ENCODE data around the gene C20orf204. TPM values are rescaled to one million over a fixed set of nuclear protein-coding genes. Genes with fewer than 3 reads are reported as not detected.

Gene C20orf204
- total and polyA plus RNA-seq, 4 donors: 0.07 to 0.59 (median 0.12) TPM

DNA sequence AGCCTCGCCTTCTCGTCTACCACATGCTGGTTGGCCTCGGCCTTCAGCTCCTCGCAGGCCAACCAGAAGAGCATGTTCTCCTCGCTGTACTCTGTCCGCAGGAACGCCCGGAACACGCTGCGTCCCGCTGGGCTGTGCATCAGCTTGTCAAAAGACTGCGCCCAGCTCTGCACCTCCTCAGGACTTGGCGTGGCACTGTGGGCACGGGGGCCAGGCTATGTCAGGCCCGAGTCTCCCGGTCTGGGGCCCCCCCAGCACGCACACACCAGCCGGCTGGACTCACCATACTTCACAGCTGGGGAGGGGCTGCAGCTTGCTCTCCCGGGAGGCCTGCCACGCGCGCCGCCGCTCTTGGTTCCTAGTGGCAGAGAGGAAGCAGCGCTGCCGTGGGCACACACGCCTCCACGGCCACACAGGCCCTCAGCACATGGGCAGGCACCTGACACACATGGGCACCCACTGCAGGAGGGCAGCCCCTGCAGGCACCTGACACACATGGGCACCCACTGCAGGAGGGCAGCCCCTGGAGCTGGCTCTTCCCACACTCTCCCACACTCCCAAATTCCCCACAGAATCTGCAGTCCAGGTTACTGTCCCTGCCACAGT, 38.3 kb downstream of the C20orf204 start:
- TF ChIP-seq, protein P1, sequence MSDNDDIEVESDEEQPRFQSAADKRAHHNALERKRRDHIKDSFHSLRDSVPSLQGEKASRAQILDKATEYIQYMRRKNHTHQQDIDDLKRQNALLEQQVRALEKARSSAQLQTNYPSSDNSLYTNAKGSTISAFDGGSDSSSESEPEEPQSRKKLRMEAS (IDR thresholded peaks at IDR 0.05): no peak
- TF ChIP-seq YY1 (IDR thresholded peaks at IDR 0.05) (no peak), HNF4G (IDR thresholded peaks at IDR 0.05) (no peak), EGR1 (IDR thresholded peaks at IDR 0.05; ENCODE audit: low read depth in 2 of 2) (no peak)
- TF ChIP-seq, protein P2, sequence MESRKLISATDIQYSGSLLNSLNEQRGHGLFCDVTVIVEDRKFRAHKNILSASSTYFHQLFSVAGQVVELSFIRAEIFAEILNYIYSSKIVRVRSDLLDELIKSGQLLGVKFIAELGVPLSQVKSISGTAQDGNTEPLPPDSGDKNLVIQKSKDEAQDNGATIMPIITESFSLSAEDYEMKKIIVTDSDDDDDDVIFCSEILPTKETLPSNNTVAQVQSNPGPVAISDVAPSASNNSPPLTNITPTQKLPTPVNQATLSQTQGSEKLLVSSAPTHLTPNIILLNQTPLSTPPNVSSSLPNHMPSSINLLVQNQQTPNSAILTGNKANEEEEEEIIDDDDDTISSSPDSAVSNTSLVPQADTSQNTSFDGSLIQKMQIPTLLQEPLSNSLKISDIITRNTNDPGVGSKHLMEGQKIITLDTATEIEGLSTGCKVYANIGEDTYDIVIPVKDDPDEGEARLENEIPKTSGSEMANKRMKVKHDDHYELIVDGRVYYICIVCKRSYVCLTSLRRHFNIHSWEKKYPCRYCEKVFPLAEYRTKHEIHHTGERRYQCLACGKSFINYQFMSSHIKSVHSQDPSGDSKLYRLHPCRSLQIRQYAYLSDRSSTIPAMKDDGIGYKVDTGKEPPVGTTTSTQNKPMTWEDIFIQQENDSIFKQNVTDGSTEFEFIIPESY (IDR thresholded peaks at IDR 0.05): no peak
- H3K27ac ChIP-seq (ENCODE audit: low read depth in 1 of 2, low read length in 2 of 2): no peak overlapping the region
- no peak overlapping the region for H3K9ac ChIP-seq (ENCODE audit: low read depth in 1 of 2, low read length in 2 of 2)
- no peak overlapping the region for H3K4me3 ChIP-seq (ENCODE audit: low read depth in 1 of 3, low read length in 3 of 3)
- H3K36me3 ChIP-seq (ENCODE audit: control insufficient read depth in 4 of 4, insufficient read depth in 3 of 4, low read depth in 1 of 4, low read length in 3 of 4): peaks cover 0 to 10% (median 0%) of the 10 kb centered on the region in 4 donors
- 95% methylated on average over 28 of the region's 28 CpGs for WGBS
- peaks cover 3 to 17% (median 10%) of the 10 kb centered on the region in 4 donors for H3K4me1 ChIP-seq (ENCODE audit: control insufficient read depth in 4 of 4, insufficient read depth in 4 of 4, low read length in 3 of 4)
- no peaks in the 10 kb centered on the region for H3K9me3 ChIP-seq (ENCODE audit: control insufficient read depth in 4 of 4, low read length in 3 of 4)
- no peaks in the 10 kb centered on the region for H3K27me3 ChIP-seq (ENCODE audit: control insufficient read depth in 4 of 4, insufficient read depth in 4 of 4, low read length in 3 of 4)
- no peak for DNase-seq (ENCODE audit: low spot score)

DNA sequence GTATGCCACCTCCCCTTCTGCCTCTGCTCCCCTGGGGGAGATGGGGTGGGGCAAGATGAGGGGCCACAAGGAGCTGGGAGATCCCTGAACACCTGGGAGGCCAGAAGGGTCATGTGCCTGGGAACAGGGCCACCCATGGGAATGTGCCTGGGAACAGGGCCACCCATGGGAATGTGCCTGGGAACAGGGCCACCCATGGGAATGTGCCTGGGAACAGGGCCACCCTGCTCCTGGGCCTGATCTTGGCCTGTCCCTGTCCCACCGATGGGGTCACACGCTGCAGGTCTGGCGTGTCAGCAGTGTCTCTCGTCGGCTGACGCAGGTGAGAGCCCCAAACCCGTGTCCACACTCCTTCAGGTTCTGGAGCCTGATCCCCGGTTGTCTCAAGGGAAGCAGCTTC, 39.0 kb downstream of the C20orf204 start:
- Histone ChIP-seq H3K9me3 (ENCODE audit: control insufficient read depth in 4 of 4, low read length in 3 of 4) (no peaks in the 10 kb centered on the region), H3K4me3 (ENCODE audit: low read depth in 1 of 3, low read length in 3 of 3) (no peak overlapping the region), H3K36me3 (ENCODE audit: control insufficient read depth in 4 of 4, insufficient read depth in 3 of 4, low read depth in 1 of 4, low read length in 3 of 4) (peaks cover 0 to 10% (median 0%) of the 10 kb centered on the region in 4 donors), H3K27ac (ENCODE audit: low read depth in 1 of 2, low read length in 2 of 2) (no peak overlapping the region), H3K4me1 (ENCODE audit: control insufficient read depth in 4 of 4, insufficient read depth in 4 of 4, low read length in 3 of 4) (peaks cover 5 to 19% (median 9%) of the 10 kb centered on the region in 4 donors), H3K27me3 (ENCODE audit: control insufficient read depth in 4 of 4, insufficient read depth in 4 of 4, low read length in 3 of 4) (no peaks in the 10 kb centered on the region), H3K9ac (ENCODE audit: low read depth in 1 of 2, low read length in 2 of 2) (no peak overlapping the region)
- WGBS: 94% methylated on average over 8 of the region's 8 CpGs
- DNase-seq (ENCODE audit: low spot score): no peak
- TF ChIP-seq, protein P1 (IDR thresholded peaks at IDR 0.05): no peak
- TF ChIP-seq RXRA (IDR thresholded peaks at IDR 0.05): no peak

DNA sequence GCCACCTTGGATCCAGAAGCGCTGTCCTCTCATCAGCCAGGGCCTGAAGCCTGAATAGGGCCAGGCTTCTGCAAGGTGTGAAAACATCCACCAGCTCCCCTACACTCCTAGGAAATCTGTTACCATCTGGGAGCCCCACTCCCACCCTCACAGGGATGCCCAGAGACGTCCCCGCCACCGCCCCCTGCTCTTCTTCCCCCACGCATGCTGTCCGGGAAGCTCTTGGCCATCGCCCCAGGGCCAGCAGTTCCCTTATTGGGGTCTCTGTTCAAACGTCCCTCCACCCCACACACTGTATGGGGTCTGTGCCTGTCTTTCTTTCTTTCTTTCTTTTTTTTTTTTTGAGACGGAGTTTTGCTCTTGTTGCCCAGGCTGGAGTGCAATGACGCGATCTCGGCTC, 39.6 kb downstream of the C20orf204 start:
- H3K36me3 ChIP-seq (ENCODE audit: control insufficient read depth in 4 of 4, insufficient read depth in 3 of 4, low read depth in 1 of 4, low read length in 3 of 4): peaks cover 0 to 10% (median 0%) of the 10 kb centered on the region in 4 donors
- no peaks in the 10 kb centered on the region for H3K9me3 ChIP-seq (ENCODE audit: control insufficient read depth in 4 of 4, low read length in 3 of 4)
- 93% methylated on average over 12 of the region's 12 CpGs for WGBS
- H3K4me3 ChIP-seq (ENCODE audit: low read depth in 1 of 3, low read length in 3 of 3): no peak overlapping the region
- no peak for DNase-seq (ENCODE audit: low spot score)
- TF ChIP-seq, protein P3, sequence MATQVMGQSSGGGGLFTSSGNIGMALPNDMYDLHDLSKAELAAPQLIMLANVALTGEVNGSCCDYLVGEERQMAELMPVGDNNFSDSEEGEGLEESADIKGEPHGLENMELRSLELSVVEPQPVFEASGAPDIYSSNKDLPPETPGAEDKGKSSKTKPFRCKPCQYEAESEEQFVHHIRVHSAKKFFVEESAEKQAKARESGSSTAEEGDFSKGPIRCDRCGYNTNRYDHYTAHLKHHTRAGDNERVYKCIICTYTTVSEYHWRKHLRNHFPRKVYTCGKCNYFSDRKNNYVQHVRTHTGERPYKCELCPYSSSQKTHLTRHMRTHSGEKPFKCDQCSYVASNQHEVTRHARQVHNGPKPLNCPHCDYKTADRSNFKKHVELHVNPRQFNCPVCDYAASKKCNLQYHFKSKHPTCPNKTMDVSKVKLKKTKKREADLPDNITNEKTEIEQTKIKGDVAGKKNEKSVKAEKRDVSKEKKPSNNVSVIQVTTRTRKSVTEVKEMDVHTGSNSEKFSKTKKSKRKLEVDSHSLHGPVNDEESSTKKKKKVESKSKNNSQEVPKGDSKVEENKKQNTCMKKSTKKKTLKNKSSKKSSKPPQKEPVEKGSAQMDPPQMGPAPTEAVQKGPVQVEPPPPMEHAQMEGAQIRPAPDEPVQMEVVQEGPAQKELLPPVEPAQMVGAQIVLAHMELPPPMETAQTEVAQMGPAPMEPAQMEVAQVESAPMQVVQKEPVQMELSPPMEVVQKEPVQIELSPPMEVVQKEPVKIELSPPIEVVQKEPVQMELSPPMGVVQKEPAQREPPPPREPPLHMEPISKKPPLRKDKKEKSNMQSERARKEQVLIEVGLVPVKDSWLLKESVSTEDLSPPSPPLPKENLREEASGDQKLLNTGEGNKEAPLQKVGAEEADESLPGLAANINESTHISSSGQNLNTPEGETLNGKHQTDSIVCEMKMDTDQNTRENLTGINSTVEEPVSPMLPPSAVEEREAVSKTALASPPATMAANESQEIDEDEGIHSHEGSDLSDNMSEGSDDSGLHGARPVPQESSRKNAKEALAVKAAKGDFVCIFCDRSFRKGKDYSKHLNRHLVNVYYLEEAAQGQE (IDR thresholded peaks at IDR 0.05): no peak
- TF ChIP-seq YY1 (IDR thresholded peaks at IDR 0.05): no peak
- TF ChIP-seq TAF1 (conservative IDR thresholded peaks at IDR 0.05): no peak
- TF ChIP-seq RXRA (IDR thresholded peaks at IDR 0.05): no peak
- H3K27ac ChIP-seq (ENCODE audit: low read depth in 1 of 2, low read length in 2 of 2): no peak overlapping the region
- H3K27me3 ChIP-seq (ENCODE audit: control insufficient read depth in 4 of 4, insufficient read depth in 4 of 4, low read length in 3 of 4): no peaks in the 10 kb centered on the region
- peaks cover 7 to 19% (median 10%) of the 10 kb centered on the region in 4 donors for H3K4me1 ChIP-seq (ENCODE audit: control insufficient read depth in 4 of 4, insufficient read depth in 4 of 4, low read length in 3 of 4)
- H3K9ac ChIP-seq (ENCODE audit: low read depth in 1 of 2, low read length in 2 of 2): no peak overlapping the region
